Kidney epithelial cell (primary cell): ENCODE measurements around the gene NPTX1. TPM values are rescaled to one million over a fixed set of nuclear protein-coding genes. Genes with fewer than 3 reads are reported as not detected.
A peak's percentile ranks its signal among the peaks of the same experiment; 100 is the strongest.

Source experiments
- DNase-seq: peaks from one replicate; pipeline ENCODE4 v3.0.0-alpha.2; 2010; ENCODE audit warnings: low read depth
- H3K27me3 ChIP-seq: 2 replicates; pipeline ENCODE4 v1.6.0; 2011; ENCODE audit warnings: low read length; ENCODE audit not compliant: control insufficient read depth, insufficient read depth
- H3K36me3 ChIP-seq: 2 replicates; pipeline ENCODE4 v1.5.1; 2011; ENCODE audit warnings: low read length; ENCODE audit not compliant: control insufficient read depth, insufficient read depth
- H3K4me3 ChIP-seq: 2 replicates; pipeline ENCODE4 v1.5.1; 2011; ENCODE audit warnings: low read depth, mild to moderate bottlenecking, control low read depth, low read length
- CTCF ChIP-seq: IDR thresholded peaks from 2 replicates; pipeline ENCODE4 v1.5.1; 2011; ENCODE audit warnings: mild to moderate bottlenecking, moderate library complexity, low read length, control low read depth, inconsistent platforms; ENCODE audit not compliant: insufficient read depth, poor library complexity, severe bottlenecking
- total RNA-seq: library from RNA; depleted of rRNA; stranded (reverse); fragments of >200 nt; gene quantifications from 2 replicates; pipeline ENCODE4 v1.2.3, GENCODE V29; 2015

NPTX1 gene
- total RNA-seq, 1 donor from 2014 or later, result not detected

- H3K4me3 ChIP-seq, result no peak overlapping the region
- no peak for TF ChIP-seq CTCF
- H3K27me3 ChIP-seq, result peaks cover 27% of the 10 kb centered on the region
- H3K36me3 ChIP-seq, result no peaks in the 10 kb centered on the region
- no peak for DNase-seq
These were observed 36.8 kb upstream of the NPTX1 start for GRCh38 chr17:80513201-80513600.

- no peaks in the 10 kb centered on the region for H3K36me3 ChIP-seq
- no peak for TF ChIP-seq CTCF
- no peak for DNase-seq
- H3K27me3 ChIP-seq, result peaks cover 25% of the 10 kb centered on the region
- no peak overlapping the region for H3K4me3 ChIP-seq
These were observed 35.8 kb upstream of the NPTX1 start for GRCh38 chr17:80512233-80512632.

- Histone ChIP-seq H3K36me3 (no peaks in the 10 kb centered on the region), H3K27me3 (peaks cover 19% of the 10 kb centered on the region)
- peak; percentile 16 for TF ChIP-seq CTCF
These were observed 35.1 kb upstream of the NPTX1 start for GRCh38 chr17:80511222-80512180.

GRCh38 chr17:80510772-80511171, 34.4 kb upstream of the NPTX1 start:
- Histone ChIP-seq H3K4me3 (no peak overlapping the region), H3K27me3 (peaks cover 19% of the 10 kb centered on the region), H3K36me3 (no peaks in the 10 kb centered on the region)
- TF ChIP-seq CTCF, result no peak
- DNase-seq, result no peak

More at GRCh38 chr17:80511222-80512180, 35.1 kb upstream of the NPTX1 start:
- no peak overlapping the region for H3K4me3 ChIP-seq
- no peak for DNase-seq

GRCh38 chr17:80510132-80510531, 33.7 kb upstream of the NPTX1 start:
- no peak for DNase-seq
- Histone ChIP-seq H3K27me3 (peaks cover 20% of the 10 kb centered on the region), H3K36me3 (no peaks in the 10 kb centered on the region), H3K4me3 (no peak overlapping the region)
- TF ChIP-seq CTCF, result no peak
